DMS53 treated with DMSO at 0.1 percent for 48 hours (cell line): ENCODE data around the gene ARSD.
"Not testable (repeated sequence)": the region's sequence is repeated elsewhere in the genome, so short reads cannot be mapped to it uniquely, and the experiment has no call there.

Source experiments
- DNase-seq: peaks from one replicate; lab custom pipeline; 2025; ENCODE audit not compliant: unreplicated experiment; lab: John Stamatoyannopoulos, UW

ARSD gene

GRCh38 chrX:2928583-2929434, at the start of gene ARSD:
Gene ARSD (minus strand): TSS chrX:2929339. CDS start chrX:2929275, 64 bp downstream.
- peak; percentile 49 for DNase-seq

GRCh38 chrX:2978639-2979038, 49.5 kb upstream of the ARSD start:
- not testable (repeated sequence) for DNase-seq

- no peak for DNase-seq
Observed at GRCh38 chrX:2974961-2975360, 45.8 kb upstream of the ARSD start.

- DNase-seq = no peak
Observed at GRCh38 chrX:2972391-2972790, 43.3 kb upstream of the ARSD start.

GRCh38 chrX:2969021-2969420, 39.9 kb upstream of the ARSD start:
- no peak for DNase-seq

- peak; percentile 9 for DNase-seq
Observed at GRCh38 chrX:2967998-2968909, 39.1 kb upstream of the ARSD start.

- no peak for DNase-seq
Observed at GRCh38 chrX:2967584-2967983, 38.4 kb upstream of the ARSD start.

- no peak for DNase-seq
Observed at GRCh38 chrX:2967012-2967411, 37.9 kb upstream of the ARSD start.

- no peak for DNase-seq
Observed at GRCh38 chrX:2965965-2966364, 36.8 kb upstream of the ARSD start.

GRCh38 chrX:2963992-2964794, 35.1 kb upstream of the ARSD start:
- peak; percentile 17 for DNase-seq

- DNase-seq = not testable (repeated sequence)
Observed at GRCh38 chrX:2963449-2963848, 34.3 kb upstream of the ARSD start.

- DNase-seq = no peak
Observed at GRCh38 chrX:2962381-2962780, 33.2 kb upstream of the ARSD start.

- no peak for DNase-seq
Observed at GRCh38 chrX:2960861-2961515, 31.8 kb upstream of the ARSD start.

GRCh38 chrX:2958199-2958598, 29.1 kb upstream of the ARSD start:
- no peak for DNase-seq

- DNase-seq = no peak
Observed at GRCh38 chrX:2955838-2956237, 26.7 kb upstream of the ARSD start.

GRCh38 chrX:2955281-2955680, 26.1 kb upstream of the ARSD start:
- DNase-seq = no peak

- no peak for DNase-seq
Observed at GRCh38 chrX:2954541-2954940, 25.4 kb upstream of the ARSD start.

GRCh38 chrX:2937942-2938341, 8.8 kb upstream of the ARSD start:
- not testable (repeated sequence) for DNase-seq

- no peak for DNase-seq
Observed at GRCh38 chrX:2934715-2935710, 5.9 kb upstream of the ARSD start.
